NB4 (cell line): ENCODE measurements around the gene DLG2.

Experiments used
- CTCF ChIP-seq: IDR thresholded peaks from one replicate; pipeline ENCODE4 v1.5.1; 2012; ENCODE audit warnings: low read depth, low read length
- POLR2A ChIP-seq: IDR thresholded peaks from 2 replicates; pipeline ENCODE4 v1.6.1; 2011; ENCODE audit warnings: mild to moderate bottlenecking; ENCODE audit not compliant: insufficient read length; ENCODE audit errors: extremely low read depth

- TF ChIP-seq CTCF (no peak), POLR2A (no peak)
Observed at GRCh38 chr11:84465040-84465439, 1162.1 kb downstream of the DLG2 start.
